Small intestine (tissue), 7 donors: ENCODE data around the gene PFN1. TPM values are rescaled to one million over a fixed set of nuclear protein-coding genes. Genes with fewer than 3 reads are reported as not detected.

Experiments used
- DNase-seq, 2 donors: peaks; one replicate each; pipeline versions ENCODE4 v3.0.0 to v3.0.0-alpha.2; 2013
- FAIRE-seq: peaks from 2 replicates; lab custom pipeline; 2012; peaks lifted over from hg19 to GRCh38; lab: Jason Lieb, UNC
- H3K27ac ChIP-seq, 3 donors: one replicate each; pipeline ENCODE4 v1.5.1; 2013; ENCODE audit warnings: low read length in 2 of 3, mild to moderate bottlenecking in 2 of 3, control low read depth in 1 of 3, inconsistent platforms in 1 of 3, low read depth in 1 of 3, moderate library complexity in 1 of 3
- H3K27me3 ChIP-seq, 3 donors: one replicate each; pipeline ENCODE4 v1.6.1; 2013; ENCODE audit warnings: low read length in 3 of 3, inconsistent platforms in 1 of 3; ENCODE audit not compliant: control insufficient read depth in 3 of 3, insufficient read depth in 3 of 3
- H3K36me3 ChIP-seq, 3 donors: one replicate each; pipeline ENCODE4 v1.6.1; 2013; ENCODE audit warnings: low read length in 3 of 3, inconsistent platforms in 1 of 3, low read depth in 1 of 3, mild to moderate bottlenecking in 1 of 3, moderate library complexity in 1 of 3; ENCODE audit not compliant: control insufficient read depth in 3 of 3, insufficient read depth in 2 of 3
- H3K4me1 ChIP-seq, 3 donors: one replicate each; pipeline ENCODE4 v1.6.1; 2013; ENCODE audit warnings: low read length in 2 of 3, inconsistent platforms in 1 of 3, low read depth in 1 of 3, mild to moderate bottlenecking in 1 of 3, moderate library complexity in 1 of 3; ENCODE audit not compliant: control insufficient read depth in 3 of 3, insufficient read depth in 2 of 3
- H3K4me3 ChIP-seq, 3 donors: one replicate each; pipeline ENCODE4 v1.5.1; 2013; ENCODE audit warnings: low read length in 3 of 3, control low read depth in 1 of 3, inconsistent platforms in 1 of 3, low read depth in 1 of 3, mild to moderate bottlenecking in 1 of 3, moderate library complexity in 1 of 3
- H3K9me3 ChIP-seq, 2 donors: one replicate each; pipeline ENCODE4 v1.6.1; 2013; ENCODE audit warnings: low read depth in 1 of 2, low read length in 1 of 2; ENCODE audit not compliant: control insufficient read depth in 2 of 2, insufficient read depth in 1 of 2
- WGBS, 3 donors: extraction: QIAGEN DNeasy Blood & Tissue Kit; methylation state at CpG; one replicate each; pipeline ENCODE4 v1.1.7; 2013; 5-methylcytosine and 5-hydroxymethylcytosine counted together
- polyA plus RNA-seq, 4 donors: library from polyadenylated mRNA; stranded (reverse) in 3 of 4; unstranded in 1 of 4; fragments of 200-250 nt in 3 of 4; fragments of 120-200 nt in 1 of 4; gene quantifications; one replicate each; pipeline versions ENCODE4 v1.2.1 to v1.2.3, GENCODE V29; 2013
- donor health status: healthy with polysubstance abuse.
- donor health status: control.
- donor health status: control.
- donor health status: Bipolar disorder and iron deficiency.
- donor health status: healthy.

Gene PFN1
- polyA plus RNA-seq, 4 donors: 501 to 1,180 (median 908) TPM

GRCh38 chr17:4897198-4897687 is 51.1 kb downstream of the PFN1 start:
- H3K9me3 ChIP-seq: no peaks in the 10 kb centered on the region
- H3K27me3 ChIP-seq: peaks cover 0 to 35% (median 0%) of the 10 kb centered on the region in 3 donors
- DNase-seq (no peak), FAIRE-seq (no peak)
- H3K4me3 ChIP-seq: no peak overlapping the region
- WGBS, 3 donors: 70 to 78% (median 73%) methylated on average over 10 of the region's 10 CpGs
- no peak overlapping the region for H3K27ac ChIP-seq
- peaks cover 17 to 64% (median 19%) of the 10 kb centered on the region in 3 donors for H3K36me3 ChIP-seq
- peaks cover 0 to 34% (median 0%) of the 10 kb centered on the region in 3 donors for H3K4me1 ChIP-seq

- no peaks in the 10 kb centered on the region for H3K9me3 ChIP-seq
- H3K27me3 ChIP-seq: peaks cover 0 to 29% (median 0%) of the 10 kb centered on the region in 3 donors
- no peak overlapping the region for H3K4me3 ChIP-seq
- no peak for FAIRE-seq
- DNase-seq: no peak
- H3K27ac ChIP-seq: no peak overlapping the region
- peaks cover 0 to 29% (median 0%) of the 10 kb centered on the region in 3 donors for H3K4me1 ChIP-seq
- peaks cover 20 to 71% (median 22%) of the 10 kb centered on the region in 3 donors for H3K36me3 ChIP-seq
- 89 to 92% (median 92%) methylated on average over 24 to 27 of the region's 27 CpGs for WGBS, 3 donors
These were observed 51.8 kb downstream of the PFN1 start for GRCh38 chr17:4896332-4897197.

- FAIRE-seq (no peak), DNase-seq (no peak)
- Histone ChIP-seq H3K4me1 (peaks cover 0 to 24% (median 0%) of the 10 kb centered on the region in 3 donors), H3K4me3 (no peak overlapping the region), H3K27ac (no peak overlapping the region), H3K27me3 (peaks cover 0 to 21% (median 0%) of the 10 kb centered on the region in 3 donors), H3K36me3 (peaks cover 22 to 79% (median 26%) of the 10 kb centered on the region in 3 donors), H3K9me3 (no peaks in the 10 kb centered on the region)
- WGBS, 3 donors: 77 to 82% (median 78%) methylated on average over 26 to 27 of the region's 27 CpGs
These were observed 52.5 kb downstream of the PFN1 start for GRCh38 chr17:4895657-4896331.

Other genes with a start within 250 kb of the PFN1 start
- gene PELP1, start 244.4 kb downstream of the PFN1 start, polyA plus RNA-seq: 10 to 100 TPM in 2 of 4 donors, 1 to 10 TPM in 2; 7.3 to 57.7 (median 15.2) TPM
- gene ARRB2, start 237.9 kb downstream of the PFN1 start, polyA plus RNA-seq: 100 to 1,000 TPM in 3 of 4 donors, 10 to 100 TPM in 1; 43.8 to 131 (median 110) TPM
- 10 to 100 TPM; 36.3 to 61.1 (median 42.7) TPM for gene MED11, start 217.1 kb downstream of the PFN1 start, polyA plus RNA-seq
- 10 to 100 TPM in 2 of 4 donors, 1 to 10 TPM in 2; 2.0 to 13.5 (median 7.7) TPM for gene ZMYND15, start 208.7 kb downstream of the PFN1 start, polyA plus RNA-seq
- 10 to 100 TPM; 37.5 to 77.8 (median 48.1) TPM for gene CXCL16, start 208.6 kb downstream of the PFN1 start, polyA plus RNA-seq
- 100 to 1,000 TPM in 2 of 4 donors, 10 to 100 TPM in 2; 27.8 to 503 (median 282) TPM for gene TM4SF5, start 176.6 kb downstream of the PFN1 start, polyA plus RNA-seq
- 1 to 10 TPM; 1.3 to 6.9 (median 4.2) TPM for gene VMO1, start 162.2 kb downstream of the PFN1 start, polyA plus RNA-seq
- gene GLTPD2, start 159.6 kb downstream of the PFN1 start, polyA plus RNA-seq: 10 to 100 TPM in 3 of 4 donors, 1 to 10 TPM in 1; 4.2 to 49.4 (median 33.8) TPM
- 100 to 1,000 TPM in 3 of 4 donors, 10 to 100 TPM in 1; 87.8 to 219 (median 174) TPM for gene PSMB6, start 152.4 kb downstream of the PFN1 start, polyA plus RNA-seq
- gene PLD2, start 141.4 kb downstream of the PFN1 start, polyA plus RNA-seq: 10 to 100 TPM in 2 of 4 donors, 1 to 10 TPM in 2; 9.2 to 18.8 (median 10.7) TPM
- gene MINK1, start 115.2 kb downstream of the PFN1 start, polyA plus RNA-seq: 100 to 1,000 TPM in 1 of 4 donors, 10 to 100 TPM in 3; 49.2 to 110 (median 64.7) TPM
- gene C17orf107, start 49.0 kb downstream of the PFN1 start, polyA plus RNA-seq: 1 to 10 TPM in 2 of 4 donors, under 1 TPM in 2; 0.45 to 2.2 (median 1.2) TPM
- gene CHRNE, start 45.4 kb downstream of the PFN1 start, polyA plus RNA-seq: under 1 TPM; 0.27 to 0.66 (median 0.41) TPM
- 1 to 10 TPM in 1 of 4 donors, under 1 TPM in 1, not detected in 2; 0.06 to 1.4 TPM for gene GP1BA, start 16.3 kb downstream of the PFN1 start, polyA plus RNA-seq
- gene SLC25A11, start 8.5 kb downstream of the PFN1 start, polyA plus RNA-seq: 10 to 100 TPM; 46.1 to 79.2 (median 60.8) TPM
- 100 to 1,000 TPM; 108 to 132 (median 123) TPM for gene RNF167, start 8.3 kb downstream of the PFN1 start, polyA plus RNA-seq
- 10 to 100 TPM; 10.7 to 98.0 (median 27.5) TPM for gene ENO3, start 2.6 kb upstream of the PFN1 start, polyA plus RNA-seq
- 100 to 1,000 TPM in 1 of 4 donors, 10 to 100 TPM in 3; 76.7 to 101 (median 80.0) TPM for gene SPAG7, start 19.3 kb upstream of the PFN1 start, polyA plus RNA-seq
- gene CAMTA2, start 39.1 kb upstream of the PFN1 start, polyA plus RNA-seq: 10 to 100 TPM; 34.1 to 93.7 (median 58.6) TPM
- 1 to 10 TPM; 2.1 to 4.9 (median 4.0) TPM for gene INCA1, start 49.0 kb upstream of the PFN1 start, polyA plus RNA-seq
- gene KIF1C, start 49.4 kb upstream of the PFN1 start, polyA plus RNA-seq: 100 to 1,000 TPM in 1 of 4 donors, 10 to 100 TPM in 3; 67.4 to 141 (median 82.5) TPM
- gene SLC52A1, start 86.9 kb upstream of the PFN1 start, polyA plus RNA-seq: 10 to 100 TPM in 3 of 4 donors, 1 to 10 TPM in 1; 1.9 to 44.5 (median 29.5) TPM
- gene ZFP3, start 129.9 kb upstream of the PFN1 start, polyA plus RNA-seq: 1 to 10 TPM; 2.7 to 9.5 (median 3.7) TPM
- gene ZNF232, start 163.3 kb upstream of the PFN1 start, polyA plus RNA-seq: 10 to 100 TPM in 1 of 4 donors, 1 to 10 TPM in 3; 6.3 to 11.2 (median 8.3) TPM
- under 1 TPM in 2 of 4 donors, not detected in 2; 0.03 to 0.44 TPM for gene USP6, start 167.5 kb upstream of the PFN1 start, polyA plus RNA-seq
- gene ZNF594, start 243.3 kb upstream of the PFN1 start, polyA plus RNA-seq: 10 to 100 TPM in 1 of 4 donors, 1 to 10 TPM in 1, under 1 TPM in 2; 0.22 to 14.0 (median 0.94) TPM